ENCODE data around the gene EXOSC9.

Gene EXOSC9

GRCh38 chr4:121817006-121817405 lies 15.9 kb downstream of the EXOSC9 start:
- TF ChIP-seq ZFX (IDR thresholded peaks at IDR 0.05): no peak
- TF ChIP-seq CTCF (conservative IDR thresholded peaks at IDR 0.05): no peak
- H3K27ac ChIP-seq: no peak overlapping the region

- TF ChIP-seq ZFX (IDR thresholded peaks at IDR 0.05) (no peak), CTCF (conservative IDR thresholded peaks at IDR 0.05) (no peak)
- no peak overlapping the region for H3K27ac ChIP-seq
Observed at GRCh38 chr4:121817701-121818100, 16.6 kb downstream of the EXOSC9 start.

- TF ChIP-seq CTCF (conservative IDR thresholded peaks at IDR 0.05) (no peak), ZFX (IDR thresholded peaks at IDR 0.05) (no peak)
- H3K27ac ChIP-seq: no peak overlapping the region
Observed at GRCh38 chr4:121818215-121818614, 17.1 kb downstream of the EXOSC9 start.

- no peak overlapping the region for H3K27ac ChIP-seq
- TF ChIP-seq CTCF (conservative IDR thresholded peaks at IDR 0.05): no peak
- no peak for TF ChIP-seq ZFX (IDR thresholded peaks at IDR 0.05)
Observed at GRCh38 chr4:121819216-121819965, 18.3 kb downstream of the EXOSC9 start.

DNA sequence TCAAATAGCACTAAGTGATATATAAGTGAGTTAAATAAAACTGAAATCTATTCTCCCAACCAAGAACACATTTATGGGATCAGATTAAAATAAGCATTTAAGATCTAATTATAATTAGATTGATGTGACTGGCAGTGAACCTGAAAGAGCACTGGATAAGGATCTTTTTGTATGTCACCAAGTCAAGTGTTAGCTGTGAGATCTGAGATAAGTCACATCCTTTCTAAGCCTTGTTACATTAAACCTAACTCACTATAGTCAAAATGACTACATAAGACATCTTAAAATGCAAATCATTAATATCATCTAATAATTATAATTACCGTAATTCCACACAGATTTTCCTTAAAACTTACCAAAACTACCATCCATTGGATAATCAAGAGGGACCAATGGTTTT lies 20.9 kb downstream of the EXOSC9 start:
- TF ChIP-seq CTCF (conservative IDR thresholded peaks at IDR 0.05) (no peak), ZFX (IDR thresholded peaks at IDR 0.05) (no peak)
- no peak overlapping the region for H3K27ac ChIP-seq

- H3K27ac ChIP-seq: peak overlapping the region; percentile 93
- TF ChIP-seq CTCF (conservative IDR thresholded peaks at IDR 0.05): peak; percentile 24
- TF ChIP-seq ZFX (IDR thresholded peaks at IDR 0.05): no peak
Observed at GRCh38 chr4:121822796-121823504, 21.8 kb downstream of the EXOSC9 start.

DNA sequence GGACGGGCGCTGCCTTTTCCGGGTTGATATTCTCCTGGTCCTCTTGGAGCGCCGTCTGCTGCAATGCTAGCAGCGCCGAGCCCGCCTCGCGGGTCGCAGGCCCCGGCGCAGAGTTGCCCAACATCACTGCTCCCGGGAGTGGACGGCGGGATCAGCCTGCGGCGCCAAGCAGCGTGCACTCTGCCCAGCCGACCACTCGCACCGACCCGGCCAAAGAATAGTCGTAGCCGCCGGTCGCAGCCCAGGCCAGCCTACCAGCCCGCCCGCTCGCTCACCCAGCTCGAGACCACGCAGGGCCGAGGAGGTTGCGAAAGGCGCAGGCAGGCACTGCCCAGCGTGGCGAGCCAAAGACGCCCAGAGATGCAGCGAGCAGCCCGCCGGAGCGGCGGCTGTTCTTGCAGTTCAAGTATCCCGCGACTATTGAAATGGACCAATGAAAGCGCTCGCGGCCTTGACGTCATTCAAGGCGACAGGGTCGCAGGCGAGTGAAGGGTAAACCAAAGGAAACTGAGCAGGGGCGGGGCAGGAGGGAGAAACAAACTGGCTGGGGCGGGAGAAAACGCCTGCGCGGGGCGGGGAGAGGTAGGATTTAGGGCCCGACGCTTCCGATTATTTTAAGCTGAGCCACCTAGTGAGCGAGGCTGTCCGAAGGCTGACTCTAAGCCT lies 22.5 kb downstream of the EXOSC9 start, which contains the start of gene CCNA2:
CCNA2 (minus strand) TSS at position 379 of the 666 bp plus-strand sequence; CDS start at position 124, 255 bp downstream.
- TF ChIP-seq ZFX (IDR thresholded peaks at IDR 0.05) (peak; percentile 60), CTCF (conservative IDR thresholded peaks at IDR 0.05) (no peak)
- peak within 1 kb of the TSS; percentile 93 for H3K27ac ChIP-seq
